SIG-M5 treated with dmso at 0.1 percent for 504 hours (cell line): ENCODE measurements around the gene TRIO.
A peak's percentile ranks its signal among the peaks of the same experiment; 100 is the strongest.
"Not testable (repeated sequence)": the region's sequence is repeated elsewhere in the genome, so short reads cannot be mapped to it uniquely, and the experiment has no call there.

ENCODE experiments used
- DNase-seq: peaks from one replicate; lab custom pipeline; 2025; ENCODE audit not compliant: unreplicated experiment; lab: John Stamatoyannopoulos, UW

The TRIO gene

GRCh38 chr5:14373685-14374084, 230.5 kb downstream of the TRIO start:
- no peak for DNase-seq

DNA sequence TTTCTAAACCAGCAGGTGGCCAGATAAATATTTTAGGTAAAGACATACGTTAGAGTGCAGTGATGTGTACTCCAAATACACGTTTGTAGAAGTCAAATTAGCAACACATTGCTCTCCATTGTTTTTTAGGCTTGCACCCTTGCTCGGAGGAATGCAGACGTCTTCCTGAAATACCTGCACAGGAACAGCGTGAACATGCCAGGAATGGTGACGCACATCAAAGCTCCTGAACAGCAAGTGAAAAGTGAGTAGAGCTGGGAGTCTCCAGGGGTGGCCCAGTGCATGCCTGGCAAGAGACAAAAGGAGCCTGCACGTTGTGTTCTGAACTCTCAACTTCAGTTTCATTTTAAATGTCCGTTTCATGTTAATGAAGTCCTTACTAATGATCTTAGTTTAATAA, 231.0 kb downstream of the TRIO start:
- DNase-seq, result no peak

- DNase-seq, result no peak
Measured at GRCh38 chr5:14376789-14377188, 233.6 kb downstream of the TRIO start.

- DNase-seq, result no peak
Measured at GRCh38 chr5:14379739-14380497, 236.8 kb downstream of the TRIO start.

DNA sequence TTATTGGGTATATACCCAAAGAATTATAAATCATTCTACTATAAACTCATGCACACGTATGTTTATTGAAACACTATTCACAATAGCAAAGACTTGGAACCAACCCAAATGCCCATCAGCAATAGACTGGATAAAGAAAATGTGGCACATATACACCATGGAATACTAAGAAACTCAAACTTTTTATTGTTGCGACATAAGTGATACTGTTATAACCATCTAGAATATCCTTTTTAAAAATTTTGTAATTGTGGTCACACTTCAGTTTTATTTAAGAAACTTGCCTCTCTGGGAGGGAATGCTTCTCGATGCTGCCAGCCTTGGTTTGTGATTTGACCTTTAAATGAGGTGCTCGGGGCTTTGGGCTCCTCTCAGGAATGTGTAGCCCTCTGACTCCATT, 237.6 kb downstream of the TRIO start:
- no peak for DNase-seq

GRCh38 chr5:14382640-14383039, 239.5 kb downstream of the TRIO start:
- no peak for DNase-seq

- no peak for DNase-seq
Measured at GRCh38 chr5:14383923-14384322, 240.8 kb downstream of the TRIO start.

DNA sequence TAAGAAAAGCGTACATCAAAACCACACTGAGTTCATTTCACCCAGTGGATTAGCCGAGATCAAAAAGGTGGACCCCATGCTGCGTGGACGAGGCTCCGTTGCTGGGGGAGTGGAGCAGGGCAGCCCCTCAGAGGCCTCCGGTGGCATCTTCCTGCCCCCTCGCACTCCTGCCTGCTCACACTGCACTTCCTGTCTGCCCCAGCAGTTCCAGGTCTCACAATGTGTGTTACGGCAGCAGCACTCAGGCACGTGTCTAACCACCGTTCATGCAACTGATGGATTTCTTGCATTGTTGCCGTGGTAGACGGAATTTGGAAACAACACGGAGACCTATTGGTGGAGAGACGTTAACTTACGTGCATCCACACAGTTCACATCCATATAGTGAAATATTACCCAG, 241.9 kb downstream of the TRIO start:
- DNase-seq, result no peak

GRCh38 chr5:14386884-14387624, 243.9 kb downstream of the TRIO start:
- no peak for DNase-seq

DNA sequence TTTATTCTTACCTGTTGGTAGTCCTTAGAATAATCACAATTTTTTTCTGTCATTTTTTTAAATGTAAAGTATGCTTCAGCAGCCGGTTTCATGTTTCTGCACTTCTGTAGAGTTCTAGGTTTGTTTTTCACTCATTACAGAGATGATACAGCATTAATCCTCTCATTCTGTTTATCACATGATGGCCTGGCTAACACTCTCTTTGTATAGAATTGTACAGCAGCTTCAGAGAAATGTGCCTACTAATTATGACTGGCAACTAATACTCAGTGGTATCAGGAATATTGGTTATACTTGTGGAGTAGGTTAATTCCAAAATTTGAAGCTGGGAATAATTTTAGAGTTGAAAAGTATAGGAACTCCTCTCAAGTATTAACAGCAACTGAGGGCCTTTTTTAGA, 245.6 kb downstream of the TRIO start:
- DNase-seq, result no peak

- DNase-seq, result not testable (repeated sequence)
Measured at GRCh38 chr5:14392552-14392951, 249.4 kb downstream of the TRIO start.

GRCh38 chr5:14394365-14394764, 251.2 kb downstream of the TRIO start:
- no peak for DNase-seq

- no peak for DNase-seq
Measured at GRCh38 chr5:14395411-14395810, 252.3 kb downstream of the TRIO start.

GRCh38 chr5:14396066-14396465, 252.9 kb downstream of the TRIO start:
- no peak for DNase-seq

GRCh38 chr5:14396737-14397136, 253.6 kb downstream of the TRIO start:
- DNase-seq, result no peak

GRCh38 chr5:14397717-14398116, 254.6 kb downstream of the TRIO start:
- DNase-seq, result no peak

GRCh38 chr5:14399054-14399692, 256.0 kb downstream of the TRIO start:
- DNase-seq, result peak; percentile 57

- no peak for DNase-seq
Measured at GRCh38 chr5:14400085-14400484, 256.9 kb downstream of the TRIO start.

GRCh38 chr5:14400611-14401010, 257.5 kb downstream of the TRIO start:
- DNase-seq, result no peak

DNA sequence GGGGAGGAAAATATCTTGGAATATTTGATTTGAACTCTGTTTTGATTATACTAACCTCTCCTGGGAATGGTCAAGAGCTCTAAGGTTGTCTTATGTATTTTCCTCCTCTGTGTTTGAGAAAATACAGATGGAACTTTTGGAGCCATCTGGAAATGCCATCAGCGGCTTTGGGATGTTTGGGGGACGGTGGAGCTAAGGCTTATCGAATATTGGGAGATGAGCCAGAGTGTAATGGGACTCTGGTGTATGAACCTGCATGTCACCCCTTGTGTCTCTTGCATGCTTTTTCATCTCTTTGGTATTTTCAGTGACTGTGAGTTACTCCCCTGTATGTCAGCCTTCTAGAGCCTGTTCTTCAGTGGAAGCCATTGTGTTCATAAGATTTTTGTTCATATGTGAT, 258.5 kb downstream of the TRIO start:
- DNase-seq, result no peak

GRCh38 chr5:14402424-14402823, 259.3 kb downstream of the TRIO start:
- DNase-seq, result no peak

- no peak for DNase-seq
Measured at GRCh38 chr5:14404780-14405179, 261.6 kb downstream of the TRIO start.
